IPS DF 4.7 (cell line): ENCODE measurements around the gene RGS10.
"Not testable (repeated sequence)": the region's sequence is repeated elsewhere in the genome, so short reads cannot be mapped to it uniquely, and the experiment has no call there.

Experiments
- DNase-seq: peaks from one replicate; pipeline ENCODE4 v3.0.0-alpha.2; 2013; ENCODE audit warnings: low spot score; ENCODE audit errors: extremely low read depth

The RGS10 gene

GRCh38 chr10:119542357-119542987, at the start of gene RGS10:
Gene RGS10, minus strand, starts transcription at chr10:119542719. Its CDS starts 81 bp downstream, at chr10:119542638.
- no peak for DNase-seq

- no peak for DNase-seq
Observed at GRCh38 chr10:119588071-119588470, 45.6 kb upstream of the RGS10 start.

DNA sequence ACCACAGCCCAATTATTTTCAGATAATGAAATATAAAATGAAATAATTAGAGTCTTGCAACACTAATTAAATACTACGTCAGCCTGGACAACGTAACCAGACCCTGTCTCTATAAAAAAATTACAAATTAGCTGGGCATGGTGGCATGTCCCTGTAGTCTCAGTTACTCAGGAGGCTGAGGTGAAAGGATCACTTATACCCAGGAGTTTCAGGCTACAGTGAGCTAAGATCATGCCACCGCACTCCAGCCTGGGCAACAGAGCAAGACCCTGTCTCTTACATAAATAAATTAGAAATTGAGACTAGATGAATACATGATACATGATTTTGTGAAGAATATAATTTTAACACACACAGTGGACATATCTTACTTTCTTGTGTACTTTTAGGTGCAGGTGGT, 35.8 kb upstream of the RGS10 start:
- DNase-seq, result no peak

- no peak for DNase-seq
Observed at GRCh38 chr10:119575991-119576390, 33.5 kb upstream of the RGS10 start.

GRCh38 chr10:119575506-119575905, 33.0 kb upstream of the RGS10 start:
- DNase-seq, result no peak

GRCh38 chr10:119567978-119568377, 25.5 kb upstream of the RGS10 start:
- DNase-seq, result no peak

DNA sequence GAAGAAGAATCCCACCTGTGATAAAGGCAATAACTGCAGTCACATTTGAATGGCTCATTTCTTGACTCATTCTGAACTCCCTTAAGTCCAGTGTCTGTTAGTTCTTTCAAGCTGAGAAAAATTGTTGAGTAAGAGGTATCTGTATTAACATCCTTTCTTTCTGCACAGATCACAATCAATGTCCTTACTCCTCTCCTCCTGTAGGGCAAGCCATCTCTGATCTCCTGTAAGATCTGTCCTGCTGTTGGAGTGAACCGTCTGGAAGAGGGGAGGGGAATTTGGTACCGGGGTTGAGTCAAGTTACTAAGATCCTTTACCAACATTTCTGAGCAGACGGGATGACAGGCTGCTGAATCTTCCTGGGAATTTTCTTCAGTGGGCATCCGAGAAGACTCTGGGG, 19.6 kb upstream of the RGS10 start:
- DNase-seq, result no peak

- DNase-seq, result not testable (repeated sequence)
Observed at GRCh38 chr10:119559511-119559910, 17.0 kb upstream of the RGS10 start.

DNA sequence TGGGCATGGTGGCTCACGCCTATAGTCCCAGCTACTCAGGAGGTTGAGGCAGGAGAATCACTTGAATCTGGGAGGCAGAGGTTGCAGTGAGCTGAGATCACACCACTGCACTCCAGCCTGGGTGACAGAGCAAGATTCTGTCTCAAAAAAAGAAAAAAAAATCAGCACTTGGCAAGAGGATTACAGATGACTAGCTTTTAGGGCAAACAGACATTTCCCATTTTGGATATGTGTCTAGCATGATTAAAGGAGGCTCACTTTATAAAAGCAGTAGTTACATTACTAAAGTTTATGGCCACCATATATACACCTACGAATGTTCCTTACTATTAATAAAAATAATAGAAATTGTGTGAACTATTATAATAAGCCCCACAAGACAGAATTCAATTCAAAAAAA, 13.6 kb upstream of the RGS10 start:
- not testable (repeated sequence) for DNase-seq

DNA sequence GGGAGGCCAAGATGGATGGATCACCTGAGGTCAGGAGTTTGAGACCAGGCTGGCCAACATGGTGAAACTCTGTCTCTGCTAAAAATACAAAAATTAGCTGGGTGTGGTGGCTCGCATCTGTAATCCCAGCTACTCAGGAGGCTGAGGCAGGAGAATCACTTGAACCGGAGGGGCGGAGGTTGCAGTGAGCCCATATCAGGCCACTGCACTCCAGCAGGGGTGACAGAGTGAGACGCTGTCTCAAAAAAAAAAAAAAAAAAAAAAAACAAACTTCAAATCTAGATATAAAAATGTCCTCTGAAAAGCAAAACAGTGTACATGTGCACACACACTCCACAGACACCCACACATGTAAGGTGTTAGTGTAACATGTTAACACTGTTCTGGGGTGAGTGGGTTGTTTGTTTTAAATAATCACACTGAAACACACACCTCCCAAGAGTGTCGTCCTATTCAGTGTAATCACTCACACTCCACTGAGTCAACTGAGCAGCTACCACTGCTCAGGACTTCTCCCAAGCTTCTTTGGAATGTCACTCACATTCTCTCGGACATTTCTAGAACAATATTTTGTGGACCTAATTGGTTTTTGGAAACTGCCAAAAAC, 12.8 kb upstream of the RGS10 start:
- DNase-seq, result no peak

DNA sequence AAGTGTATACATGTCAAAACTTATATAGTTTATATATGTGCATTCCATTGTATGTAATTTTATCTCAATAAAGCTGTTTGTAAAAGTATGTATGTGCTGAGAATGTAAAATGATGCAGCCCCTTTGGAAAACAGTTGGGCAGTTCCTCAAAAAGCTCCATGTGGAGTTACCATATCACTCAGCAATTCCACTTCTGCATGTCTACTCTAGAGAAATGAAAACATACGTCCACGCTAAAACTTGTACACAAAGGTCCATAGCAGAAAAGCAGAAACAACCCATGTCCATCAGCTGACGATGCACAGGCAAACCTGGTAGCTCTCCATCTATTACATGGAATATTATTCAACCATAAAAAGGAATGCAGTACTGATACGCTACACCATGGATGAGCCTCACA, 8.3 kb upstream of the RGS10 start:
- no peak for DNase-seq

- no peak for DNase-seq
Observed at GRCh38 chr10:119549247-119549999, 6.9 kb upstream of the RGS10 start.

DNA sequence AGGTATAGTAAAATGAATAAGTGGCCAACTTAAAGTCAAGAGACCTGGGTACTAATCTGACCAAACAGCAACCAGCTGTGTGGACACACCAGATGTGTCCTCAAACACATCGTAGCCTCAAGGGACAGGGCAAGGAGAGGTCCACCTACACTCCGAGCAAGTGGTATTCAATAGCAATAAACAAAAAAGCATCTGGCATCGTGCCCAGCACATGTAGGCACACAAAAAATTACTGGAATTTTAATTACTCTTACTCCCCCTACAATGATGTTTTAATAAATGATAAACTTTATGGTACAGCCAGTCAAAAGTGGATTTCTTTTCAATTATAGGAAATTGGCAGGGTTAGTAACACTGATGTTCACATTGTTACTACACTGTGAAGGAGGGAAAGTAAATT, 3.5 kb upstream of the RGS10 start:
- DNase-seq, result no peak

DNA sequence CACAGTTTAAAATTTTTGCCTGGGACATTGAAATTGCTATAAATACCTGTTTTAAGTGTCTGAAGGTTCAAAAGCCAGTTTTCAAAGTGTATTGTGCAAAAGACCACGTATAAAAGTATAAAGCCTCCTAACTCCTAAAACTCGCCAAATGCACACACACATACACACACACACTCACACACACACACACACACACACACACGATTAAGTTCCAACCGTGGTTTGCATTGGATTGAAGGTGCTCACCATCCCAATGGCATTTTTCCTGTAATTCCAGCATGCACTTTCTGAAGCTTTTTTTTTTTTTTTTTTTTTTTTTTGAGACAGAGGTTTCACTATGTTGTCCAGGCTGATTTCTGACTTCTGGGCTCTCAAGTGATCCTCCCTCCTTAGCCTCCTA, 2.8 kb upstream of the RGS10 start:
- no peak for DNase-seq

- no peak for DNase-seq
Observed at GRCh38 chr10:119543814-119544642, 1.5 kb upstream of the RGS10 start.

- DNase-seq, result no peak
Observed at GRCh38 chr10:119542988-119543813, 682 bp upstream of the RGS10 start.

DNA sequence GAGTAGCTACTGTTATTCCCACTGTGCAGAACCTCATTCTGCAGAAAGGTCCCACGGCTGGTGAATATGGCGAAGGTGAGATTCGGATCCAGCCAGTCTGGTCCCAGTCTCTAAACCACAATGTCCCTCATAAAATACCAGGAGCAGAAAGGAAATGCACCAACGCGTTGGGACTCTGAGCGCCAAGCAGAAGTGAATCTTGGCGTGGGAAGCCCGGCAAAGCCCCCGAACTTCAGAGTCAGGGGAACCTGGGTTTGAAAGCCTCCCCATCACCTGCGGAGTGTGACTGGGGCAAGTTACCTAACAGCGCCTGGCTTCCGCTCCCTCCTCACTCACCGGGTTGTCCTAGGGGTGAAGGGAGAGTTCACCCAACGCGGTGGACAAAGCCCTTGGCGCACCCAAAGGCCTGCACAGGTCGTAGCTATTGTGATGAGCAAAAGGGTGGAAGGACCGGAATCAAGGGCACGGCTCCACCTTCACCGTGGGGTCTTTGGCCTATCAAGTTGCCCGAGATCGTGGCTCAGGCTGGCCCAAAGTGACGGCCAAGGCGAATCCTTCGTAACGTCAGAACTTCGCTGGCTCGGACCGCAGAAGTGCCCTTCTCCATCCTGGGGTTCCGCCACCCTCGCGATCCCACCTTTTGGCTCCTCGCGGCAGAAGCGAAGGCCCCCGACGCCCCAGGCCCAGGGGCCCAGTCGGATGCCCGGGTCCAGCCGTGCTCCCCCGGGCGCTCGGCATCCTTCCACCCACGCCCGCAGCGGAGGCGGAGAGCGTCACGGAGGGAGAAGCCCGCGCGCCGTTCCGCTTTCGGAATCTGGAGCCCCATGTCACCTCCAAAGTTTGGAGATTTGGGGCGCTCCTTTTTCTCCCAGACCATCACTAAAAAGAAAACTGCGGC, 811 bp downstream of the RGS10 start:
- no peak for DNase-seq

GRCh38 chr10:119541046-119541445, 1.5 kb downstream of the RGS10 start:
- DNase-seq, result no peak

DNA sequence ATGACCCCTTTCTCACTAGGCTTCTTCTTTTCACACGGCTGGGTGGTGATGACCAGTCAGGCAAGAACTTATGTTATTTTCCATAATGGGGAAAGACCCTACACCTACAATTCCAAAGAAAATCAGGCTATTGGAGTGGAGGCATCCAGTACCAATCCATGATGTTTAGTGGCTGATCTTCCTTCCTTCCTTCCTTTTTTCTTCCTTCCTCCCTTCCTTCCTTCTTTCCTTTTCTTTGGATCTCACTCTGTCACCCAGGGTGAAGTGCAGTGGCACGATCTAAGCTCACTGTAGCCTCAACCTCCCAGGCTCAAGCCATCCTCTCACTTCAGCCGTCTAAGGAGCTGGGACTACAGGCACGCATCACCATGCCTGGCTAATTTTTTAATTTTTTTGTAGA, 2.5 kb downstream of the RGS10 start:
- DNase-seq, result no peak

DNA sequence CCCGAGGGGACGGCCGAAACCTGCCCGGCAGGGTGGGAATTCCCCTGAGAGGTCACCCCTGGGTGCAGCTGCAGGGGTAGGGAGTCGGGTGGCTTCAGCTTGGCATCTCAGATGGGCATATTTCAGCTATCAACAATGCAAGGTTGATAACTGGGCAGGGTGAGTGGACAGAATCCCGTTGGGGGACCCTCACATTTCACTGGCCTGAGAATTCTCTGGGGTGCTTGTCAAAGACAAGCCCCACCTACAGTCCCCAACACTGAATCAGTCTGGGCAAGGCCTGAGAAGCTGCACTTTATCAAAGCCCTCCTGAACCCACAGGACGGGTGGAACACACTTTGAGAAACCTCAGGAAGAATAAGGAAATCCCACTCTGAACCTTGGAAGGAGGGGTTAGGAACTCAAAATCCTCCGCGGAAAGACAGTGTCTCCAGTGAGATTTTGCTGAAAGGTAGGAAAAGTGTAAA, 3.1 kb downstream of the RGS10 start:
- no peak for DNase-seq
